Activated naive CD8-positive, alpha-beta T cell treated with anti-CD3 and anti-CD28 coated beads, Interleukin-2, amount 50 U/mL, for 24 hours (primary cell): Measurements from ENCODE around the gene ZSWIM5.
A peak's percentile ranks its signal among the peaks of the same experiment; 100 is the strongest.
"Not testable (repeated sequence)": the region's sequence is repeated elsewhere in the genome, so short reads cannot be mapped to it uniquely, and the experiment has no call there.

ENCODE experiments used
- ATAC-seq: fragments of 150-1000 bp; cut with Tn5 transposase; one replicate; pipeline ENCODE4 v1.10.0; 2021
- DNase-seq: peaks from one replicate; pipeline ENCODE4 v3.0.0; 2021
- H3K27ac Mint-ChIP-seq: one replicate; pipeline ENCODE4 v1.8.0; 2021; ENCODE audit warnings: mild to moderate bottlenecking, mixed read lengths
- H3K27me3 Mint-ChIP-seq: one replicate; pipeline ENCODE4 v1.8.0; 2021; ENCODE audit warnings: mixed read lengths
- H3K36me3 Mint-ChIP-seq: one replicate; pipeline ENCODE4 v1.8.0; 2021; ENCODE audit warnings: low read depth, mixed read lengths
- H3K4me1 Mint-ChIP-seq: one replicate; pipeline ENCODE4 v1.8.0; 2021; ENCODE audit warnings: mixed read lengths
- H3K4me3 Mint-ChIP-seq: one replicate; pipeline ENCODE4 v1.8.0; 2021; ENCODE audit warnings: mild to moderate bottlenecking, moderate library complexity, mixed read lengths
- H3K9me3 Mint-ChIP-seq: one replicate; pipeline ENCODE4 v1.8.0; 2021; ENCODE audit warnings: mixed read lengths

The ZSWIM5 gene

GRCh38 chr1:45216200-45216541 lies 9.8 kb upstream of the ZSWIM5 start:
- Mint-ChIP-seq H3K27me3 (no peaks in the 10 kb centered on the region), H3K36me3 (no peaks in the 10 kb centered on the region), H3K4me1 (no peaks in the 10 kb centered on the region), H3K27ac (no peak overlapping the region), H3K4me3 (no peak overlapping the region), H3K9me3 (no peaks in the 10 kb centered on the region)
- ATAC-seq = no peak
- DNase-seq = no peak

- Mint-ChIP-seq H3K4me3 (no peak overlapping the region), H3K27me3 (no peaks in the 10 kb centered on the region), H3K36me3 (no peaks in the 10 kb centered on the region), H3K27ac (no peak overlapping the region), H3K4me1 (no peaks in the 10 kb centered on the region), H3K9me3 (no peaks in the 10 kb centered on the region)
- DNase-seq = no peak
- no peak for ATAC-seq
Observed at GRCh38 chr1:45215485-45216199, 9.2 kb upstream of the ZSWIM5 start.

GRCh38 chr1:45213892-45214291 lies 7.5 kb upstream of the ZSWIM5 start:
- H3K27me3 Mint-ChIP-seq = peaks cover 3% of the 10 kb centered on the region

GRCh38 chr1:45211076-45211475 lies 4.7 kb upstream of the ZSWIM5 start:
- ATAC-seq = no peak
- H3K27me3 Mint-ChIP-seq = peaks cover 17% of the 10 kb centered on the region
- no peak overlapping the region for H3K27ac Mint-ChIP-seq
- no peaks in the 10 kb centered on the region for H3K9me3 Mint-ChIP-seq
- H3K4me1 Mint-ChIP-seq = peaks cover 12% of the 10 kb centered on the region
- no peak overlapping the region for H3K4me3 Mint-ChIP-seq
- H3K36me3 Mint-ChIP-seq = no peaks in the 10 kb centered on the region
- no peak for DNase-seq

More at GRCh38 chr1:45213892-45214291, 7.5 kb upstream of the ZSWIM5 start:
- H3K36me3 Mint-ChIP-seq = no peaks in the 10 kb centered on the region
- H3K4me3 Mint-ChIP-seq = no peak overlapping the region
- no peaks in the 10 kb centered on the region for H3K4me1 Mint-ChIP-seq
- ATAC-seq (no peak), DNase-seq (no peak)
- H3K9me3 Mint-ChIP-seq = no peaks in the 10 kb centered on the region
- no peak overlapping the region for H3K27ac Mint-ChIP-seq

GRCh38 chr1:45206808-45207623 lies 611 bp upstream of the ZSWIM5 start:
- peak overlapping the region; percentile 79 for H3K27ac Mint-ChIP-seq
- H3K27me3 Mint-ChIP-seq = peaks cover 31% of the 10 kb centered on the region
- no peaks in the 10 kb centered on the region for H3K36me3 Mint-ChIP-seq
- no peak for DNase-seq
- H3K4me3 Mint-ChIP-seq = peak overlapping the region; percentile 89
- peaks cover 35% of the 10 kb centered on the region for H3K4me1 Mint-ChIP-seq
- no peak for ATAC-seq
- no peaks in the 10 kb centered on the region for H3K9me3 Mint-ChIP-seq

GRCh38 chr1:45205011-45205909 lies 1.1 kb downstream of the ZSWIM5 start:
- Mint-ChIP-seq H3K27ac (peak overlapping the region; percentile 62), H3K27me3 (peaks cover 31% of the 10 kb centered on the region), H3K36me3 (no peaks in the 10 kb centered on the region), H3K4me3 (peak overlapping the region; percentile 80), H3K4me1 (peaks cover 35% of the 10 kb centered on the region), H3K9me3 (no peaks in the 10 kb centered on the region)
- ATAC-seq = peak; percentile 11
- DNase-seq = peak; percentile 42

GRCh38 chr1:45200906-45201500 lies 5.4 kb downstream of the ZSWIM5 start:
- Mint-ChIP-seq H3K9me3 (no peaks in the 10 kb centered on the region), H3K27ac (no peak overlapping the region), H3K36me3 (no peaks in the 10 kb centered on the region), H3K4me1 (peaks cover 23% of the 10 kb centered on the region), H3K4me3 (no peak overlapping the region), H3K27me3 (peaks cover 14% of the 10 kb centered on the region)
- no peak for DNase-seq
- ATAC-seq = no peak

GRCh38 chr1:45200435-45200834 lies 6.0 kb downstream of the ZSWIM5 start:
- no peak for DNase-seq
- ATAC-seq = no peak
- Mint-ChIP-seq H3K36me3 (no peaks in the 10 kb centered on the region), H3K4me3 (no peak overlapping the region), H3K4me1 (peaks cover 23% of the 10 kb centered on the region), H3K27me3 (peaks cover 13% of the 10 kb centered on the region), H3K9me3 (no peaks in the 10 kb centered on the region), H3K27ac (no peak overlapping the region)

GRCh38 chr1:45198185-45198584 lies 8.2 kb downstream of the ZSWIM5 start:
- ATAC-seq = no peak
- no peak for DNase-seq
- H3K4me3 Mint-ChIP-seq = no peak overlapping the region
- no peak overlapping the region for H3K27ac Mint-ChIP-seq
- H3K27me3 Mint-ChIP-seq = peaks cover 5% of the 10 kb centered on the region
- H3K4me1 Mint-ChIP-seq = peaks cover 2% of the 10 kb centered on the region
- H3K9me3 Mint-ChIP-seq = no peaks in the 10 kb centered on the region
- no peaks in the 10 kb centered on the region for H3K36me3 Mint-ChIP-seq

- Mint-ChIP-seq H3K27me3 (no peaks in the 10 kb centered on the region), H3K27ac (no peak overlapping the region), H3K4me3 (no peak overlapping the region), H3K9me3 (no peaks in the 10 kb centered on the region), H3K36me3 (no peaks in the 10 kb centered on the region), H3K4me1 (no peaks in the 10 kb centered on the region)
- ATAC-seq (no peak), DNase-seq (no peak)
Observed at GRCh38 chr1:45196863-45197262, 9.5 kb downstream of the ZSWIM5 start.

- H3K9me3 Mint-ChIP-seq = no peaks in the 10 kb centered on the region
- no peak for ATAC-seq
- no peak for DNase-seq
- H3K27me3 Mint-ChIP-seq = no peaks in the 10 kb centered on the region
- H3K27ac Mint-ChIP-seq = no peak overlapping the region
- no peak overlapping the region for H3K4me3 Mint-ChIP-seq
- H3K36me3 Mint-ChIP-seq = no peaks in the 10 kb centered on the region
- peaks cover 12% of the 10 kb centered on the region for H3K4me1 Mint-ChIP-seq
Observed at GRCh38 chr1:45191418-45191783, 15.0 kb downstream of the ZSWIM5 start.

- H3K9me3 Mint-ChIP-seq = no peaks in the 10 kb centered on the region
- no peaks in the 10 kb centered on the region for H3K36me3 Mint-ChIP-seq
- H3K27ac Mint-ChIP-seq = no peak overlapping the region
- no peak for DNase-seq
- no peak for ATAC-seq
- H3K4me3 Mint-ChIP-seq = no peak overlapping the region
- H3K4me1 Mint-ChIP-seq = peaks cover 12% of the 10 kb centered on the region
- no peaks in the 10 kb centered on the region for H3K27me3 Mint-ChIP-seq
Observed at GRCh38 chr1:45187725-45188124, 18.7 kb downstream of the ZSWIM5 start.

- ATAC-seq = not testable (repeated sequence)
Observed at GRCh38 chr1:45179918-45180519, 26.4 kb downstream of the ZSWIM5 start.

GRCh38 chr1:45177452-45177851 lies 29.0 kb downstream of the ZSWIM5 start:
- H3K4me1 Mint-ChIP-seq = no peaks in the 10 kb centered on the region
- H3K4me3 Mint-ChIP-seq = no peak overlapping the region
- H3K9me3 Mint-ChIP-seq = peaks cover 15% of the 10 kb centered on the region
- no peaks in the 10 kb centered on the region for H3K27me3 Mint-ChIP-seq
- DNase-seq (no peak), ATAC-seq (no peak)
- peaks cover 2% of the 10 kb centered on the region for H3K36me3 Mint-ChIP-seq
- H3K27ac Mint-ChIP-seq = no peak overlapping the region

More at GRCh38 chr1:45179918-45180519, 26.4 kb downstream of the ZSWIM5 start:
- H3K27me3 Mint-ChIP-seq, DNase-seq, H3K36me3 Mint-ChIP-seq, H3K4me3 Mint-ChIP-seq, H3K4me1 Mint-ChIP-seq, H3K27ac Mint-ChIP-seq: not testable (repeated sequence)
- peaks cover 15% of the 10 kb centered on the region for H3K9me3 Mint-ChIP-seq
